22Rv1 (cell line): ENCODE results near the gene IPP.
"Not testable (repeated sequence)": the region's sequence is repeated elsewhere in the genome, so short reads cannot be mapped to it uniquely, and the experiment has no call there.

Experiments used
- H3K27ac ChIP-seq: fragments of 450-650 bp; 2 replicates; pipeline ENCODE4 v1.5.1; 2017
- ZFX ChIP-seq: fragments of 450-650 bp; IDR thresholded peaks from 2 replicates; pipeline ENCODE4 v1.6.1; 2017; ENCODE audit warnings: antibody characterized with exemption, borderline replicate concordance
- TF ChIP-seq, protein P1 (sequence below): fragments of 450-650 bp; IDR thresholded peaks from 2 replicates; pipeline ENCODE4 v1.5.1; 2017; ENCODE audit warnings: mild to moderate bottlenecking

IPP gene

DNA sequence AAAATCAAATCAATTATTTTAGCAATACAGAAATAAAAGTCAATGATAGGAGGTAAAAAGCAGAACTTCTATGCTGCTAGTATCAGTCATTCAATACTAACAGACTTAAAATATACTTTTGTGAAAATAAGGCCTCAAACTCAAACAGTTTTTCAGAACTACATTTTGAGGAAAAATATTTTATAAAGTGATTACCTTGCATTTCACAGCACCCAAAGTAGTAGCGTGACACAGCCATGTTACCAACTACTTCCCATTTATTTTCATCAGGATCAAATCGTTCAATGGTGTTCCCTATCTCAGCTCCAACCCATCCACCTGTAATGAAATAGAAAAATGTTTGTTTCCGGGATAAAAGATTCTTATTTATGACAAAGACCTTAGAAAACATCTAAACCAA, 33.8 kb downstream of the IPP start:
- TF ChIP-seq, protein P1, sequence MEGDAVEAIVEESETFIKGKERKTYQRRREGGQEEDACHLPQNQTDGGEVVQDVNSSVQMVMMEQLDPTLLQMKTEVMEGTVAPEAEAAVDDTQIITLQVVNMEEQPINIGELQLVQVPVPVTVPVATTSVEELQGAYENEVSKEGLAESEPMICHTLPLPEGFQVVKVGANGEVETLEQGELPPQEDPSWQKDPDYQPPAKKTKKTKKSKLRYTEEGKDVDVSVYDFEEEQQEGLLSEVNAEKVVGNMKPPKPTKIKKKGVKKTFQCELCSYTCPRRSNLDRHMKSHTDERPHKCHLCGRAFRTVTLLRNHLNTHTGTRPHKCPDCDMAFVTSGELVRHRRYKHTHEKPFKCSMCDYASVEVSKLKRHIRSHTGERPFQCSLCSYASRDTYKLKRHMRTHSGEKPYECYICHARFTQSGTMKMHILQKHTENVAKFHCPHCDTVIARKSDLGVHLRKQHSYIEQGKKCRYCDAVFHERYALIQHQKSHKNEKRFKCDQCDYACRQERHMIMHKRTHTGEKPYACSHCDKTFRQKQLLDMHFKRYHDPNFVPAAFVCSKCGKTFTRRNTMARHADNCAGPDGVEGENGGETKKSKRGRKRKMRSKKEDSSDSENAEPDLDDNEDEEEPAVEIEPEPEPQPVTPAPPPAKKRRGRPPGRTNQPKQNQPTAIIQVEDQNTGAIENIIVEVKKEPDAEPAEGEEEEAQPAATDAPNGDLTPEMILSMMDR, result no peak

DNA sequence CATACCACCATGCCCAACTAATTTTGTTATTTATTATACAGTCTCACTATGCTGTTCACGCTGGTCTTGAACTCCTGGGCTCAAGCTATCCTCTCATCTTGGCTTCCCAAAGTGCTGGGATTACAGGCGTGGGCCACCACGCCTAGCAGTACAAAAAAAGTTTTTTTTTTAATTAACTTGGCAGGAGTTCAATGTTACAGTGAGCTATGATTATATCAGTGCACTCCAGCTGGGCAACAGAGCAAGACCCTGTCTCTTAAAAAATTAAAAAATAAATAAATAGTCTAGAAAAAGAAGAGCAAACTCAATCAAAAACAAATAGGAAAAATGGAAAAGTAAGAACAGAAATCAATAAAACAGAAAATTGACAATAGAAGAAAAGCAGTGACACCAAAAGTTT, 36.7 kb downstream of the IPP start:
- TF ChIP-seq, protein P1, result no peak
- no peak for TF ChIP-seq ZFX
- no peak overlapping the region for H3K27ac ChIP-seq

More for the DNA sequence above, 33.8 kb downstream of the IPP start:
- no peak overlapping the region for H3K27ac ChIP-seq

DNA sequence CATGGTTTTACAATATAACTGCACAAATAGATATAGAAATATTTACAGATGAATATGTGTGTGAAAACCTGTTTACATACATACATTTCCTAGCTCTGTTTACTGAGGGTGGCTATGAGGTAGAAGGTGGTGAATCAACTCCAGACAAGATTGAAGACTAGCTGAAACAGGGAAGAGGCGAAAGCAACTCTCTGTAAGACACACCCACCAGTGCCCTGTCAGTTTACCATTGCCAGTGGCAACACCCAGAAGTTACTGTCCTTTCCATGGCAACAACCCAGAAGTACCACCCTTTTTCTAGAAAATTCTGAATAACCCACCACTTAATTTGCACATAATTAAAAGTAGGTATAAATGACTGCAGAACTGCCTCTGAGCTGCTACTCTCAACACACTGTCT, 45.8 kb downstream of the IPP start:
- TF ChIP-seq, protein P1, result no peak
- TF ChIP-seq ZFX, result no peak
- no peak overlapping the region for H3K27ac ChIP-seq

DNA sequence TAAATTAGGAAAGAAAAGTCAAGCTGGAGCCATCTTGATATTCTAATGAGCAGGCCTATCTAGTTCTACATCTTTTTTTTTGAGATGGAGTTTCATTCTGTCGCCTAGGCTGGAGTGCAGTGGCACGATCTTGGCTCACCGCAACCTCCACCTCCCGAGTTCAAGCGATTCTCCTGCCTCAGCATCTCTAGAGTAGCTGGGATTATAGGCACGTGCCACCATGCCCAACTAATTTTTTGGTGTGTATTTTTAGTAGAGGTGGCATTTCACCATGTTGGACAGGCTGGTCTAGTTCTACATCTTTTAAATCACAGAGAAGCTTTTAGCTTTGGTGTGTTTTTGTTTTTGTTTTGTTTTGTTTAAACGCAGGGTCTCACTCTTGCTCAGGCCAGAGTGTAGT, 55.6 kb downstream of the IPP start:
- TF ChIP-seq ZFX, result no peak
- TF ChIP-seq, protein P1, result no peak
- no peak overlapping the region; the same call in 1 of the 2 replicates for H3K27ac ChIP-seq

DNA sequence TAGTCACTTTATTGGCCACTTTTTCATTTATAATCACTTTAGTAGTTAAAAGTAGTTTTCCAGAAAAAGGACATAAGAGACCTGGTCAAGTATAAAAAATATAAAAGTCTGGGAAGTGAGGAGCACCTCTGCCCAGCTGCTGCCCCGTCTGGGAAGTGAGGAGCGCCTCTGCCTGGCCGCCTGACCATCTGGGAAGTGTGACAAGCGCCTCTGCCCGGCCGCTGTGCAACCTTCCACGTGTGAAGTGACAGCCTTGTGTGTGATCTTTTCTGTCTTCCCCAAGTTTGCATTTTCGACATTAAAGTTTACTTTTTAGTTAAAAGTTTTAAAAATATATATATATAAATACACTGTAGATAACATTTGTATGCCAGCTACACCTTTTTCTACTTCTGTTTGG, 56.6 kb downstream of the IPP start:
- H3K27ac ChIP-seq, result not testable (repeated sequence)

DNA sequence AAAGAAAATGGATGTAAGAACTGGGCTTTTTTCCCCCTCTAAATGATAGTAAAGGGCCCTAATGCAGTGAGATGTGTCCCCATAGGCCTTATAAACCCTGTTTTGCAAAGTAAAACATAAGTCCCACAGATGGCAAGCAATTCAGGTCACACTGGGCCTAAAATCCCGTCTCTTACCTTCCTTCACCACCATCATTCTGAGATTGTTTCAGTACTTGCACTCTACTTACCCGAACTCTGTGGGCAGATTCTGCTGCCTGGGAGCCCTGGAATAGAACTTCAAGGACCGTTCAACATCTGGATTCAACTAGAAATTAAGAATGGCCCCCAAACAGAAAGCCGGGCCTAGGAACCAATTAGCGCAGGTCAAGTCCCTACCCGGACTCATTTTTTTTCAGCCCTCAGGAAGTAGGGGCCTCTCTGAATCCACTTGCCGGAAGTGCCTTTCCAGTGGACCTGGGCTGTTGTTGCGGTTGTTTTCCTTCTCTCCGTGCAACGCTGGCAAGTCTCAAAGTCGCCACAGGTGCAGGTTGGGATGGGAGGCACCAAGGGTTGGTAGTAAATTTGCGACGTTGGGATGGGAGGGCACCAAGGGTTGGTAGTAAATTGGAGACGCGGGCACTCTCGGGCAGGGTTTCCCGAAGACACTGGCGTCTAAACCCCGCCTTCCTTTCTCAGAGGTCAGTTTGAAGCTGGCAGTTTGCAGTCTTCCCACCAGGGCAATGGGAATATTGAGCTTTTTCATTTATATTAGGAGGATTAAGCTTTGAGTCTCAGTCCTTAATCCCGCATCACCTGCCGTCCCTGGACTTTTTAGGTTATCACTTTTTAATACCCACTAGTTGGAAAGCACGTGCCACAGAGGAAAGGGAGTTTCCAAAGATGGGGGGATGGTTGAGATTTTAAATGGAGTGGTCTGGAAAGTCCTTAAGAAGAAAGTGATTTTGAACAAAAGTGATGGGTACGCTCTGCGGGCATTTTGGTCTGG, 62.4 kb downstream of the IPP start, which contains the start of gene TMEM69:
TMEM69 (plus strand) TSS at position 428 of the 987 bp plus-strand sequence. CDS start 2,888 bp downstream, outside the sequence.
- H3K27ac ChIP-seq, result peak within 1 kb of the TSS; percentile 95
- TF ChIP-seq, protein P1, result 0 out of 2 replicates have a peak, but pooled peaks have one; percentile 14
- no peak for TF ChIP-seq ZFX

DNA sequence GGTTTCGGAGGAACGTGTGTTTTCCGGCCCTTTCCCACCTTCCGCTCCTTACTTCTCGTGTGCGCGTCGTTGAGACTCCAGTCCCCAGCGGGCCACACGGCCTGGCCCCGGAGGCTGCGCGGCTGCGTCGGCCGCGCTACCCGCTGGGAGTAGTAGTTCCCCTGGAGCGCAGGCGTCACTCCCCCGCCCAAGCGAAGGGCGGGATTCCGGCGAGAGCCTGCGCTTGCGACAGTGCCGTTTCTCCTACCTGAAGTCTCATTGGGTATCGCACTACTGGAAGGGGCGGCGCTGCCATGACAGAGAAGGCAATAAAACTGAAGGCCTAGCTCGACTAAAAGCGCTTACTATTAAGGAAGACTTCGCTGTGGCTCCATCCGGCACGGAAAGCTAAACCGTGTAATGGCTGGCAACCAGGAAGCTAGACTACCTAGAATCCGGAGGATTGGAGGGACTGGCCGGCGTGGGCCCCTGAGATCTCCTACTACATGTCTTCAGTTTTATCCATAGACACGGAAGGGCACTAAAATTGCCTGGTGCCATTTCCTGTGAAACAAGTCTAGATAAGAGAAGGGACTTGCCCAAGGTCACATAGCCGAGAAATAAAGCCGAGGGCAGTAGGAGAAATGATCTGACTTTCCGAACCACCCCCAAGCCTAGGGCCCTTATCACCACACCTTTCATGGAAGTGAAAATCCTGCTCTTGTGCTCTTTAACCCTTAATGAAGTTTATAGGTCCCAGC, 63.3 kb downstream of the IPP start:
- peak overlapping the region; percentile 95 for H3K27ac ChIP-seq
- TF ChIP-seq, protein P1, result no peak
- TF ChIP-seq ZFX, result no peak
